Choroid plexus epithelial cell (primary cell): ENCODE results near the gene KCNE5.
"Not testable (repeated sequence)": the region's sequence is repeated elsewhere in the genome, so short reads cannot be mapped to it uniquely, and the experiment has no call there.

ENCODE experiments used
- DNase-seq: peaks from one replicate; pipeline ENCODE4 v3.0.0-alpha.2; 2010; ENCODE audit warnings: low read depth
- H3K4me3 ChIP-seq: 2 replicates; pipeline ENCODE4 v1.5.1; 2011; ENCODE audit warnings: low read depth, mild to moderate bottlenecking, control low read depth, low read length, moderate library complexity
- TF ChIP-seq, protein P1 (sequence below): conservative IDR thresholded peaks from 2 replicates; pipeline ENCODE4 v1.5.1; 2011; ENCODE audit warnings: low read depth, mild to moderate bottlenecking, control low read depth, inconsistent platforms, low read length, moderate library complexity

The KCNE5 gene, protein sequence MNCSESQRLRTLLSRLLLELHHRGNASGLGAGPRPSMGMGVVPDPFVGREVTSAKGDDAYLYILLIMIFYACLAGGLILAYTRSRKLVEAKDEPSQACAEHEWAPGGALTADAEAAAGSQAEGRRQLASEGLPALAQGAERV

DNA sequence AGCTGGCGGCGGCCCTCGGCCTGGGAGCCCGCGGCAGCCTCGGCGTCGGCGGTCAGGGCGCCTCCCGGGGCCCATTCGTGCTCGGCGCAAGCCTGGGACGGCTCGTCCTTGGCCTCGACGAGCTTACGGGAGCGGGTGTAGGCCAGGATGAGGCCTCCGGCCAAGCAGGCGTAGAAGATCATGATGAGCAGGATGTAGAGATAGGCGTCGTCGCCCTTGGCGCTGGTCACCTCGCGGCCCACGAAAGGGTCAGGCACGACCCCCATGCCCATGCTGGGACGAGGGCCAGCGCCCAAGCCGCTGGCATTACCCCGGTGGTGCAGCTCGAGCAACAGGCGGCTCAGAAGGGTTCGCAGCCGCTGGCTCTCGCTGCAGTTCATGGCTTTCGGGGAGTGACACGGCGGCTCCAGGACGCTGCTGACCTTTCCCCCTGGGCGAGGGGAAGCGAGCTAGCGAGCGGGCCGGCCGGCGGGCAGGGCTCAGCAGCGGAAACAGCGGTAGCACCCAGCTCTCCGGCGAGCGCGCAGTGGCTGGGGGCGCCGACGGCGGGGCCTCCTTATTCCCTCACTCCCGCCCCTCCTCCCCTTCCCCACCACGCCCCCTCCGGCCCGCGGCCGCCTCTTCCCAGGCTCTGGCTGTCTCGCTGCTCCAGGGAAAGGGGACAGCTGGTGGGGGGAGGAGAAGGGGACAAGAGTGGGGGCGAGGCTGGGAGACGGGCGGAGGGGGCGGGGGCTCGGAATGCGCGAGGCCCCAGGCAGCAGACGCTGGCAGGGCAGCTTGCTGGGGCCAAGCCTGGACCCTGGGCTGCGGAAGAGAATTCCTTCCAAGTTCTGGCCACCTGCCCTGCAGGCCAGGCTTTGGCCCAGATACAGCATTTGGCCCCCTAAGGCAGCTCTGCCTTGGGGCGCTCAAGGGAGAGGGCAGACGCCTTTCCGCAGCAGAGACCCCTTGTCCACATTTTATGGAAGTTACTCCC is at the start of gene KCNE5:
Gene KCNE5 (minus strand): TSS at position 532 of the 976 bp plus-strand sequence. CDS start 152 bp downstream, at position 380.
- TF ChIP-seq, protein P1, sequence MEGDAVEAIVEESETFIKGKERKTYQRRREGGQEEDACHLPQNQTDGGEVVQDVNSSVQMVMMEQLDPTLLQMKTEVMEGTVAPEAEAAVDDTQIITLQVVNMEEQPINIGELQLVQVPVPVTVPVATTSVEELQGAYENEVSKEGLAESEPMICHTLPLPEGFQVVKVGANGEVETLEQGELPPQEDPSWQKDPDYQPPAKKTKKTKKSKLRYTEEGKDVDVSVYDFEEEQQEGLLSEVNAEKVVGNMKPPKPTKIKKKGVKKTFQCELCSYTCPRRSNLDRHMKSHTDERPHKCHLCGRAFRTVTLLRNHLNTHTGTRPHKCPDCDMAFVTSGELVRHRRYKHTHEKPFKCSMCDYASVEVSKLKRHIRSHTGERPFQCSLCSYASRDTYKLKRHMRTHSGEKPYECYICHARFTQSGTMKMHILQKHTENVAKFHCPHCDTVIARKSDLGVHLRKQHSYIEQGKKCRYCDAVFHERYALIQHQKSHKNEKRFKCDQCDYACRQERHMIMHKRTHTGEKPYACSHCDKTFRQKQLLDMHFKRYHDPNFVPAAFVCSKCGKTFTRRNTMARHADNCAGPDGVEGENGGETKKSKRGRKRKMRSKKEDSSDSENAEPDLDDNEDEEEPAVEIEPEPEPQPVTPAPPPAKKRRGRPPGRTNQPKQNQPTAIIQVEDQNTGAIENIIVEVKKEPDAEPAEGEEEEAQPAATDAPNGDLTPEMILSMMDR, result no peak
- no peak for DNase-seq
- peak within 1 kb of the TSS; percentile 19 for H3K4me3 ChIP-seq

DNA sequence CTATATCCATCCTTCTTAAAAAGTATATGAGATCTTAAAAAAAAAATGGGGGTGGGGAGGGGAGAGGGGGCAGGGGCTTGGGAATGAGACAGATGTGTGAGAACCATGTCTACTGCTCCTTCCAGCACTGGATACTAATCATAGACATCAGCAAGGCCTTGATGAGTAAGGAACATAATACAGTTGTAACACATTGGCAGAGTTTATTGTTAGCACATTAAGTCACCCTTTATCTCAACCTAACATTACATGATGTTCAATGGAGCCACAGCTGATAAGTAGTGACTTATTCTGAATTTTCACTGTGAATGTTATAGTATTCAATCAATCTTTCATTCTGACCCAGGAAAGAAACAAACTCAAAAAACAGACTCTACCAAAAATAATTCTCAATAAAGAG is 47.3 kb upstream of the KCNE5 start:
- DNase-seq, result no peak
- TF ChIP-seq, protein P1, result no peak
- H3K4me3 ChIP-seq, result no peak overlapping the region

DNA sequence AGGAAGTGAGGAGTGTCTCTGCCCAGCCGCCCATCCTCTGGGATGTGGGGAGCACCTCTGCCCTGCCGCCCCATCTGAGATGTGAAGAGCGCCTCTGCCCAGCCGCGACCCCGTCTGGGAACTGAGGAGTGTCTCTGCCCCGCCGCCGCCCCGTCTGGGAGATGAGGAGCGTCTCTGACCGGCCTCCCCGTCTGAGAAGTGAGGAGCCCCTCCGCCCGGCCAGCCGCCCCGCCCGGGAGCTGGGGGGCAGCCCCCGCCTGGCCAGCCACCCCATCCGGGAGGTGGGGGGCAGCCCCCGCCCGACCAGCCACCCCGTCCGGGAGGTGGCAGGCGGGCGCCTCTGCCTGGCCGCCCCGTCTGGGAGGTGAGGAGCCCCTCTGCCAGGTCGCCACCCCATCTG is 46.2 kb upstream of the KCNE5 start:
- not testable (repeated sequence) for H3K4me3 ChIP-seq, DNase-seq

DNA sequence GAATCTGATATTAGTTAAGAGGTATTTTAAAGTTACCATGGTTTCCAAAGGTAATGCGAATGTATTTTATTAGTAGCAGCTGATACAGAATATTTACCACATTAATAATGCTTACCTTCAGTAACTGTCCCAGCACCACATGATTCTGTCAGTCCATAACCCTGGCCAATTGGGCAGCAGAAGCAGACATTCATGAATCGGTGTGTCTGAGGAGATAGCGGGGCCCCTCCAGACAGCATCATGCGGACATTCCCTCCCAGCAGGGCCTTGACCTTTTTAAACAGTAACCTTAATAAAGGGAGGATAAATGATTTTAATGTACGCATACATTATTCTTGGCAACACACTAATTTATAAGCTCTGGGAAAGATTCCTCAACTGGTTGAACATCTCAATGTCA is 43.0 kb upstream of the KCNE5 start:
- no peak overlapping the region for H3K4me3 ChIP-seq
- TF ChIP-seq, protein P1, result no peak
- DNase-seq, result no peak

DNA sequence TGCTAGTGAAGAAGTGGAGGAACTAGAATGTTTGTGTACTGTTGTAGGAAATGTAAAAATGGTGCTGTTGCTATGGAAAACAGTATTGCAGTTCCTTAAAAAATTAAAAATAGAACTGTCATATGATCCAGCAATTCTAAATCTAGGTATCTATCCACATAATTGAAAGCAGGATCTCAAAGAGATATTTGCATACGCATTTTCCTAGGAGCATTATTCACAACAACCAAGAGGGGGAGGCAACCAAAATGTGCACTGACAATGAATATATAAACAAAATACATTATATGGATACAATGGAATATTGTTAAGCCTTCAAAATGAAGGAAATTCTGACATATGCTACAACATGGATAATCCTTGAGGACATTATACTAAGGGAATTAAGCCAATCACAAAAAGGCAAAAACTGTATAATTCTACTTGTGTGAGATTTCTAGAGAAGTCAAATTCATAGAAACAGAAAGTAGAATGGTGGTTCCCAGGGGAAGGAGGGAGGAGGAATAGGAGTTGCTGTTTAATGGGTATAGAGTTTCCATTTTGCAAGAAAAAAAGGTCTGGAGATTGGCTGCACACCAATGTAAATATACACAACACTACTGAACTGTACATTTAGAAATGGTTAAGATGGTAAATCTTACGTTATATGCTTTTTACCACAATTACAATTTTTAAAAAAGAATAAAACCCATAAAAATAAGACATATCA is 35.6 kb upstream of the KCNE5 start:
- TF ChIP-seq, protein P1, result no peak
- peak; percentile 41 for DNase-seq
- H3K4me3 ChIP-seq, result no peak overlapping the region

DNA sequence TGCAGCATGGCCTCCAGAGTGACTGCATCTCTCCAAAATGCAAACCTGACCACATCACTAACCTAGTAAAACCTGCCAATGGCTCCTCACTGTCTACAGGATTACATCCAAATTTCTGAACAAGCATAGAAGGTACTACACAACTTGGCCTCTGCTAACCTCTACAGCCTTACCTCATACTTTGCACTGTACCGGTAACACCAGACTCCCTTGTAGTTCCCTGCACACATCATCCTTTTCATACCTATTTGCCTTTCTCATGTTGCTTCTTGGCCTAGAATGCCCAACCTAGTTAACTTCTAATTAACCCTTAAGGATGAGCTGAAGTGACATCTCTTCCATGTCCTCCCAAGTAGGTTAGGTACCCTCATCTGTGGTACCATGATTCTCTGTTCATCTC is 33.4 kb upstream of the KCNE5 start:
- no peak overlapping the region for H3K4me3 ChIP-seq
- DNase-seq, result no peak
- TF ChIP-seq, protein P1, result no peak

DNA sequence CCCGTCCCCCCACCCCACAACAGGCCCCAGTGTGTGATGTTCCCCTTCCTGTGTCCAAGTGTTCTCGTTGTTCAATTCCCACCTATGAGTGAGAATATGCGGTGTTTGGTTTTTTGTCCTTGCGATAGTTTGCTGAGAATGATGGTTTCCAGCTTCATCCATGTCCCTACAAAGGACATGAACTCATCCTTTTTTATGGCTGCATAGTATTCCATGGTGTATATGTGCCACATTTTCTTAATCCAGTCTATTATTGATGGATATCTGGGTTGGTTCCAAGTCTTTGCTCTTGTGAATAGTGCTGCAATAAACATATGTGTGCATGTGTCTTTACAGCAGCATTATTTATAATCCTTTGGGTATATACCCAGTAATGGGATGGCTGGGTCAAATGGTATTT is 32.4 kb upstream of the KCNE5 start:
- not testable (repeated sequence) for H3K4me3 ChIP-seq, DNase-seq

DNA sequence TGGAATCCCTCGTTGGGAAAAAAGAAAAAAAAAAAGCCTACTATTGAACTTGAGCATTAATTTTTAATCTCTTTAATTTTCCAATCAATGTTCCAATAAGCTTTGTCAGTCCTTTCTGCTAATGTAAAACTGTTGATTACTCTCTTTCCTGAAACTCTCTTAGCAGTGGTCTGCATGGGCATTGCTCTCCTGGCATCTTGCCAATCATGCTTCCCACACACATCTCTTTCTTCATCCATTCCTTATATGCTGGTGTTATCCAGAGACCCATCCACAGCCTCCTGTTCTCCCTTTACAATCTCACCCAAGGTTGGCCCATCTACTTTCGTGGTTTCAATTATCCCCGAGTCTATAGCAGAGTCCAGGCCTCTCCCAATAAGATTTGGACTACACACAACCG is 31.8 kb upstream of the KCNE5 start:
- DNase-seq, result no peak
- no peak overlapping the region for H3K4me3 ChIP-seq
- TF ChIP-seq, protein P1, result no peak
